Caco-2 (cell line): ENCODE results near the gene PPAT. TPM values are rescaled to one million over a fixed set of nuclear protein-coding genes. Genes with fewer than 3 reads are reported as not detected.

Experiments used
- BruUV-seq: library from RNA; stranded (reverse); fragments of 400-500 nt; replicated peaks from 2 replicates; lab custom pipeline; 2021; lab: Mats Ljungman, UMichigan
- CTCF ChIA-PET: fragments of 300-600 bp; sonication (Branson Sonifier 250); formaldehyde crosslinking; loops from one replicate; lab custom pipeline; 2022; ENCODE audit warnings: antibody characterized with exemption; lab: Charles Lee
- POLR2A ChIA-PET: fragments of 300-600 bp; sonication (Branson Sonifier 250); formaldehyde crosslinking; loops from one replicate; lab custom pipeline; 2022; ENCODE audit warnings: antibody characterized with exemption; lab: Charles Lee
- DNase-seq, 2 experiments: peaks; one replicate each; pipeline versions ENCODE4 v3.0.0 to v3.0.0-alpha.2; 2020 to 2022
- H3K27me3 ChIP-seq: replicated peaks from 2 replicates; pipeline ENCODE4 v1.6.0; 2011; ENCODE audit warnings: low read length; ENCODE audit not compliant: control insufficient read depth, insufficient read depth
- H3K36me3 ChIP-seq: 2 replicates; pipeline ENCODE4 v1.5.1; 2011; ENCODE audit warnings: low read length; ENCODE audit not compliant: control insufficient read depth, insufficient read depth
- H3K4me1 ChIP-seq: fragments of 250-450 bp; sonication (Bioruptor Pico); 2 replicates; pipeline ENCODE4 v1.5.1; 2020; ENCODE audit warnings: mild to moderate bottlenecking
- H3K4me3 ChIP-seq: 2 replicates; pipeline ENCODE4 v1.5.1; 2011; ENCODE audit warnings: low read depth, mild to moderate bottlenecking, control low read depth, low read length
- H3K9me3 ChIP-seq: fragments of 250-450 bp; sonication (Bioruptor Pico); 2 replicates; pipeline ENCODE4 v1.5.1; 2020; ENCODE audit warnings: mild to moderate bottlenecking, moderate library complexity
- H3K27ac Mint-ChIP-seq: one replicate; pipeline ENCODE4 v1.8.0; 2022; ENCODE audit warnings: mixed read lengths; ENCODE audit not compliant: unreplicated experiment
- H3K27me3 Mint-ChIP-seq: one replicate; pipeline ENCODE4 v1.8.0; 2022; ENCODE audit warnings: mixed read lengths; ENCODE audit not compliant: insufficient read depth, unreplicated experiment
- H3K36me3 Mint-ChIP-seq: one replicate; pipeline ENCODE4 v1.8.0; 2022; ENCODE audit warnings: mild to moderate bottlenecking, mixed read lengths; ENCODE audit not compliant: insufficient read depth, unreplicated experiment
- H3K4me1 Mint-ChIP-seq: one replicate; pipeline ENCODE4 v1.8.0; 2022; ENCODE audit warnings: low read depth, mixed read lengths; ENCODE audit not compliant: unreplicated experiment
- H3K4me3 Mint-ChIP-seq: one replicate; pipeline ENCODE4 v1.8.0; 2022; ENCODE audit warnings: mild to moderate bottlenecking, moderate library complexity, mixed read lengths; ENCODE audit not compliant: unreplicated experiment
- H3K9me3 Mint-ChIP-seq: one replicate; pipeline ENCODE4 v1.8.0; 2022; ENCODE audit warnings: mixed read lengths; ENCODE audit not compliant: unreplicated experiment
- intact Hi-C: fragments of 100-400 bp; cut with micrococcal nuclease; formaldehyde crosslinking; loops from one replicate; pipeline ENCODE4 v1.10.0; 2022; ENCODE audit not compliant: unreplicated experiment
- total RNA-seq: library from RNA; stranded (reverse); gene quantifications from 2 replicates; pipeline ENCODE4 v1.2.3, GENCODE V29; 2022
- TF ChIP-seq, protein P1 (sequence below), 2 experiments: fragments of 200-600 bp in 1 of 2; IDR thresholded peaks; 1 replicate in 1 of 2; 2 replicates in 1 of 2; pipeline versions ENCODE4 v1.5.1 to v1.8.0; 2011 to 2022; ENCODE audit warnings: antibody characterized with exemption in 1 of 2, control low read depth in 1 of 2, inconsistent platforms in 1 of 2, low read depth in 1 of 2, low read length in 1 of 2, mild to moderate bottlenecking in 1 of 2, moderate library complexity in 1 of 2; ENCODE audit not compliant: insufficient read depth in 1 of 2, severe bottlenecking in 1 of 2, unreplicated experiment in 1 of 2

Gene PPAT
- total RNA-seq, 1 experiment from 2014 or later: 60.7 TPM

DNA sequence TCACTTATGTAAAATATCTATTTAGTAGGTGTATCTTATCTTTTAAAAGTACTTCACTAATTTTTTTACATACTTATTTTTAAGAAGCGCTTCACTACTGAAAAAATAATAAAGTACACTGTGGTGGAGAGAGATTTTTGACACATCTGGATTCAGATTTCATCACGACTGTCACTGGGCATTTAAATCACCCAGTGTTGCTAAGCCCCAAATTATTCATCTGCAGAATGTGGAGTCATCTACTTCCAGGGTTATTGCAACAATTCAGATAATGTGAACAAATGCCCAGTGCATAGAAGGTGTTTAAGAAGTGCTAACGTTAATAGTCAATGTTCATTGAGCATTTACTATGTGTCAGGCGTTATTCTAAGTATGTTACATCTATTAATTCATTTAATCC is 90.0 kb downstream of the PPAT start:
- TF ChIP-seq, protein P1, sequence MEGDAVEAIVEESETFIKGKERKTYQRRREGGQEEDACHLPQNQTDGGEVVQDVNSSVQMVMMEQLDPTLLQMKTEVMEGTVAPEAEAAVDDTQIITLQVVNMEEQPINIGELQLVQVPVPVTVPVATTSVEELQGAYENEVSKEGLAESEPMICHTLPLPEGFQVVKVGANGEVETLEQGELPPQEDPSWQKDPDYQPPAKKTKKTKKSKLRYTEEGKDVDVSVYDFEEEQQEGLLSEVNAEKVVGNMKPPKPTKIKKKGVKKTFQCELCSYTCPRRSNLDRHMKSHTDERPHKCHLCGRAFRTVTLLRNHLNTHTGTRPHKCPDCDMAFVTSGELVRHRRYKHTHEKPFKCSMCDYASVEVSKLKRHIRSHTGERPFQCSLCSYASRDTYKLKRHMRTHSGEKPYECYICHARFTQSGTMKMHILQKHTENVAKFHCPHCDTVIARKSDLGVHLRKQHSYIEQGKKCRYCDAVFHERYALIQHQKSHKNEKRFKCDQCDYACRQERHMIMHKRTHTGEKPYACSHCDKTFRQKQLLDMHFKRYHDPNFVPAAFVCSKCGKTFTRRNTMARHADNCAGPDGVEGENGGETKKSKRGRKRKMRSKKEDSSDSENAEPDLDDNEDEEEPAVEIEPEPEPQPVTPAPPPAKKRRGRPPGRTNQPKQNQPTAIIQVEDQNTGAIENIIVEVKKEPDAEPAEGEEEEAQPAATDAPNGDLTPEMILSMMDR (IDR thresholded peaks at IDR 0.05; ENCODE audit: insufficient read depth in 1 of 2, low read depth in 1 of 2, low read length in 1 of 2, severe bottlenecking in 1 of 2, unreplicated experiment in 1 of 2): no peak
- no peak for DNase-seq
- H3K27me3 ChIP-seq: no peaks in the 10 kb centered on the region
- ChIA-PET CTCF (no interaction called here), POLR2A (no interaction called here)
- Mint-ChIP-seq H3K9me3 (no peaks in the 10 kb centered on the region), H3K27me3 (no peaks in the 10 kb centered on the region), H3K4me1 (no peaks in the 10 kb centered on the region), H3K36me3 (peaks cover 4% of the 10 kb centered on the region), H3K4me3 (no peak overlapping the region), H3K27ac (no peak overlapping the region)
- no peaks in the 10 kb centered on the region for H3K36me3 ChIP-seq
- intact Hi-C loops: no loop called here
- no peaks in the 10 kb centered on the region for H3K4me1 ChIP-seq
- BruUV-seq: no TSS peak
- H3K9me3 ChIP-seq: no peaks in the 10 kb centered on the region
- H3K4me3 ChIP-seq: no peak overlapping the region

Other genes starting within 250 kb of the PPAT start
- gene AASDH, start 48.1 kb downstream of the PPAT start, total RNA-seq: 12.8 and 13.7 TPM in 2 replicates
- gene PAICS, start 645 bp upstream of the PPAT start, total RNA-seq: 237 and 239 TPM in 2 replicates
- gene SRP72, start 32.0 kb upstream of the PPAT start, total RNA-seq: 116 and 126 TPM in 2 replicates
- 0.26 and 0.36 TPM in 2 replicates for gene ARL9, start 70.2 kb upstream of the PPAT start, total RNA-seq
- gene HOPX, start 245.7 kb upstream of the PPAT start, total RNA-seq: 0.21 TPM in 1 of 2 replicates, not detected in the other